ENCODE measurements around the gene SH3BP1.

- no peak for TF ChIP-seq EZH2 (IDR thresholded peaks at IDR 0.05; ENCODE audit: borderline replicate concordance, low read depth, low read length, poor library complexity, severe bottlenecking)
- TF ChIP-seq CTCF (conservative IDR thresholded peaks at IDR 0.05; ENCODE audit: low read depth, low read length): no peak
Observed at GRCh38 chr22:37665487-37665886, 26.0 kb downstream of the SH3BP1 start.
